Measurements from ENCODE around the gene TBC1D22A. TPM values are rescaled to one million over a fixed set of nuclear protein-coding genes. Genes with fewer than 3 reads are reported as not detected.

Gene TBC1D22A
- total and polyA plus RNA-seq, 8 donors: 13.3 to 53.1 (median 21.5) TPM

GRCh38 chr22:46812034-46812605 lies 49.7 kb downstream of the TBC1D22A start:
- intact Hi-C loops (cut with DNase I; ENCODE audit: low total_unique reads): no loop called here
- DNase-seq: peak in 1 of 2 donors; percentile 21
- H3K36me3 ChIP-seq: peaks cover 0 to 37% (median 32%) of the 10 kb centered on the region in 4 donors
- H3K4me3 ChIP-seq: no peak overlapping the region
- H3K4me1 ChIP-seq: peaks cover 12 to 36% (median 26%) of the 10 kb centered on the region in 4 donors
- TF ChIP-seq CTCF (IDR thresholded peaks at IDR 0.05) (no peak), POLR2AphosphoS5 (IDR thresholded peaks at IDR 0.05) (no peak), EP300 (IDR thresholded peaks at IDR 0.05) (no peak), POLR2A (IDR thresholded peaks at IDR 0.05) (no peak)
- WGBS, 5 donors: 80 to 88% (median 84%) methylated on average over 9 to 10 of the region's 10 CpGs
- no peaks in the 10 kb centered on the region for H3K27me3 ChIP-seq
- no peak overlapping the region for H3K27ac ChIP-seq
- H3K9me3 ChIP-seq: no peaks in the 10 kb centered on the region

GRCh38 chr22:46812788-46813187 lies 50.3 kb downstream of the TBC1D22A start:
- Histone ChIP-seq H3K36me3 (peaks cover 0 to 31% (median 26%) of the 10 kb centered on the region in 4 donors), H3K4me1 (peaks cover 12 to 37% (median 26%) of the 10 kb centered on the region in 4 donors), H3K27me3 (no peaks in the 10 kb centered on the region), H3K27ac (no peak overlapping the region), H3K4me3 (no peak overlapping the region), H3K9me3 (no peaks in the 10 kb centered on the region)
- intact Hi-C loops (cut with DNase I; ENCODE audit: low total_unique reads): no loop called here
- no peak for DNase-seq
- WGBS, 5 donors: 85 to 91% (median 87%) methylated on average over 13 of the region's 13 CpGs
- TF ChIP-seq POLR2AphosphoS5 (IDR thresholded peaks at IDR 0.05) (no peak), POLR2A (IDR thresholded peaks at IDR 0.05) (no peak), EP300 (IDR thresholded peaks at IDR 0.05) (no peak), CTCF (IDR thresholded peaks at IDR 0.05) (no peak)

GRCh38 chr22:46813816-46814597 lies 51.6 kb downstream of the TBC1D22A start:
- peak in 1 of 3 donors; percentile 16 for TF ChIP-seq POLR2AphosphoS5 (IDR thresholded peaks at IDR 0.05)
- no peak for TF ChIP-seq CTCF (IDR thresholded peaks at IDR 0.05)
- no peaks in the 10 kb centered on the region for H3K27me3 ChIP-seq
- WGBS, 5 donors: 66 to 79% (median 73%) methylated on average over 9 of the region's 9 CpGs
- H3K36me3 ChIP-seq: peaks cover 0 to 24% (median 21%) of the 10 kb centered on the region in 4 donors
- peak overlapping the region in 4 of 5 donors; percentile 26 to 64 (median 44) for H3K27ac ChIP-seq
- peak in 1 of 2 donors; percentile 54 for DNase-seq
- intact Hi-C loops (cut with DNase I; ENCODE audit: low total_unique reads): no loop called here
- no peaks in the 10 kb centered on the region for H3K9me3 ChIP-seq
- H3K4me1 ChIP-seq: peaks cover 12 to 37% (median 26%) of the 10 kb centered on the region in 4 donors
- no peak overlapping the region for H3K4me3 ChIP-seq

- no peaks in the 10 kb centered on the region for H3K27me3 ChIP-seq
- no peak overlapping the region for H3K4me3 ChIP-seq
- intact Hi-C loops (cut with DNase I; ENCODE audit: low total_unique reads): no loop called here
- H3K27ac ChIP-seq: peak overlapping the region; percentile 5 to 64 (median 58)
- peak; percentile 65 to 73 for DNase-seq
- peaks cover 0 to 14% (median 13%) of the 10 kb centered on the region in 4 donors for H3K36me3 ChIP-seq
- peaks cover 12 to 37% (median 26%) of the 10 kb centered on the region in 4 donors for H3K4me1 ChIP-seq
- TF ChIP-seq POLR2AphosphoS5 (IDR thresholded peaks at IDR 0.05) (peak in 2 of 3 donors; percentile 23 to 26), CTCF (IDR thresholded peaks at IDR 0.05) (no peak)
- H3K9me3 ChIP-seq: no peaks in the 10 kb centered on the region
- WGBS, 5 donors: 34 to 55% (median 42%) methylated on average over 12 of the region's 12 CpGs
These were observed 52.7 kb downstream of the TBC1D22A start for GRCh38 chr22:46815132-46815531.
